Activated naive CD4-positive, alpha-beta T cell treated with Interleukin-2 at 50 U/mL for 16 hours (primary cell): ENCODE measurements around the gene GPR150.
"Not testable (repeated sequence)": the region's sequence is repeated elsewhere in the genome, so short reads cannot be mapped to it uniquely, and the experiment has no call there.

Experiments
- DNase-seq: peaks from one replicate; pipeline ENCODE4 v3.0.0-alpha.2; 2020

GPR150 gene

GRCh38 chr5:95626701-95627100 lies 6.8 kb downstream of the GPR150 start:
- no peak for DNase-seq

- DNase-seq: no peak
Observed at GRCh38 chr5:95627971-95628810, 8.3 kb downstream of the GPR150 start.

- DNase-seq: no peak
Observed at GRCh38 chr5:95628933-95629332, 9.0 kb downstream of the GPR150 start.

- DNase-seq: no peak
Observed at GRCh38 chr5:95630394-95630917, 10.6 kb downstream of the GPR150 start.

- no peak for DNase-seq
Observed at GRCh38 chr5:95631255-95631958, 11.5 kb downstream of the GPR150 start.

- peak; percentile 77 for DNase-seq
Observed at GRCh38 chr5:95631991-95632675, 12.2 kb downstream of the GPR150 start.

- not testable (repeated sequence) for DNase-seq
Observed at GRCh38 chr5:95632942-95633341, 13.1 kb downstream of the GPR150 start.

GRCh38 chr5:95633671-95634070 lies 13.8 kb downstream of the GPR150 start:
- no peak for DNase-seq

- DNase-seq: no peak
Observed at GRCh38 chr5:95634081-95634480, 14.2 kb downstream of the GPR150 start.

GRCh38 chr5:95638632-95639031 lies 18.7 kb downstream of the GPR150 start:
- no peak for DNase-seq

- no peak for DNase-seq
Observed at GRCh38 chr5:95641741-95642220, 21.9 kb downstream of the GPR150 start.

GRCh38 chr5:95643152-95643551 lies 23.3 kb downstream of the GPR150 start:
- no peak for DNase-seq

- DNase-seq: peak; percentile 45
Observed at GRCh38 chr5:95644351-95645042, 24.6 kb downstream of the GPR150 start.

- DNase-seq: not testable (repeated sequence)
Observed at GRCh38 chr5:95646226-95646568, 26.3 kb downstream of the GPR150 start.

GRCh38 chr5:95646569-95647431 lies 26.9 kb downstream of the GPR150 start, which contains the start of gene RFESD:
TSS of gene RFESD (plus strand) at chr5:95646777. CDS start at chr5:95652272, 5,495 bp downstream.
- peak; percentile 94 for DNase-seq

- DNase-seq: no peak
Observed at GRCh38 chr5:95647886-95648860, 28.3 kb downstream of the GPR150 start.

- no peak for DNase-seq
Observed at GRCh38 chr5:95649274-95649673, 29.4 kb downstream of the GPR150 start.

GRCh38 chr5:95649842-95650620 lies 30.1 kb downstream of the GPR150 start:
- no peak for DNase-seq

GRCh38 chr5:95652849-95653248 lies 33.0 kb downstream of the GPR150 start:
- DNase-seq: no peak
